ENCODE results near the gene ARHGAP24. TPM values are rescaled to one million over a fixed set of nuclear protein-coding genes. Genes with fewer than 3 reads are reported as not detected.
"Not testable (repeated sequence)": the region's sequence is repeated elsewhere in the genome, so short reads cannot be mapped to it uniquely, and the experiment has no call there.

Gene ARHGAP24
- total RNA-seq, 6 experiments from 2014 or later: 4.0 to 7.3 (median 6.1) TPM

GRCh38 chr4:85658766-85659439, 184.0 kb downstream of the ARHGAP24 start:
- no peak for ATAC-seq
- Histone ChIP-seq H3K4me3 (no peak overlapping the region), H3K9me3 (no peaks in the 10 kb centered on the region), H3K27me3 (no peaks in the 10 kb centered on the region), H3K4me1 (no peaks in the 10 kb centered on the region), H3K36me3 (no peaks in the 10 kb centered on the region), H3K27ac (no peak overlapping the region)
- 33% methylated on average over 6 of the region's 6 CpGs for WGBS (ENCODE audit: insufficient coverage, low coverage, low lambda C conversion rate, missing lambda C conversion rate)
- intact Hi-C loops (cut with DNase I): no loop called here
- TF ChIP-seq POLR2A (IDR thresholded peaks at IDR 0.05) (no peak), CTCF (IDR thresholded peaks at IDR 0.05) (no peak)
- DNase-seq: no peak

GRCh38 chr4:85659610-85660218, 184.8 kb downstream of the ARHGAP24 start:
- 19% methylated on average over 3 of the region's 3 CpGs for WGBS (ENCODE audit: insufficient coverage, low coverage, low lambda C conversion rate, missing lambda C conversion rate)
- H3K9me3 ChIP-seq: no peaks in the 10 kb centered on the region
- no peak overlapping the region for H3K27ac ChIP-seq
- DNase-seq: no peak
- TF ChIP-seq CTCF (IDR thresholded peaks at IDR 0.05) (no peak), POLR2A (IDR thresholded peaks at IDR 0.05) (no peak)
- H3K36me3 ChIP-seq: no peaks in the 10 kb centered on the region
- intact Hi-C loops (cut with DNase I): no loop called here
- no peaks in the 10 kb centered on the region for H3K27me3 ChIP-seq
- H3K4me1 ChIP-seq: no peaks in the 10 kb centered on the region
- H3K4me3 ChIP-seq: no peak overlapping the region
- peak in 1 of 4 donors; percentile 35 for ATAC-seq

- intact Hi-C loops (cut with DNase I); DNase-seq: not testable (repeated sequence)
- 93% methylated on average over 6 of the region's 8 CpGs for WGBS (ENCODE audit: insufficient coverage, low coverage, low lambda C conversion rate, missing lambda C conversion rate)
Observed at GRCh38 chr4:85666625-85667024, 191.7 kb downstream of the ARHGAP24 start.

GRCh38 chr4:85669204-85669603, 194.3 kb downstream of the ARHGAP24 start:
- intact Hi-C loops (cut with DNase I): no loop called here
- Histone ChIP-seq H3K9me3 (no peaks in the 10 kb centered on the region), H3K27ac (no peak overlapping the region), H3K27me3 (no peaks in the 10 kb centered on the region), H3K4me1 (no peaks in the 10 kb centered on the region), H3K4me3 (no peak overlapping the region), H3K36me3 (no peaks in the 10 kb centered on the region)
- DNase-seq: no peak
- 61% methylated on average over 2 of the region's 3 CpGs for WGBS (ENCODE audit: insufficient coverage, low coverage, low lambda C conversion rate, missing lambda C conversion rate)
- no peak for ATAC-seq
- TF ChIP-seq POLR2A (IDR thresholded peaks at IDR 0.05) (no peak), CTCF (IDR thresholded peaks at IDR 0.05) (no peak)

More at GRCh38 chr4:85666625-85667024, 191.7 kb downstream of the ARHGAP24 start:
- not testable (repeated sequence) for H3K36me3 ChIP-seq, H3K27ac ChIP-seq, H3K27me3 ChIP-seq, H3K9me3 ChIP-seq, ATAC-seq, H3K4me1 ChIP-seq, H3K4me3 ChIP-seq

GRCh38 chr4:85669992-85670548, 195.1 kb downstream of the ARHGAP24 start:
- Histone ChIP-seq H3K36me3 (no peaks in the 10 kb centered on the region), H3K27me3 (no peaks in the 10 kb centered on the region), H3K9me3 (no peaks in the 10 kb centered on the region), H3K4me3 (no peak overlapping the region), H3K4me1 (no peaks in the 10 kb centered on the region), H3K27ac (no peak overlapping the region)
- TF ChIP-seq CTCF (IDR thresholded peaks at IDR 0.05): no peak
- TF ChIP-seq POLR2A (IDR thresholded peaks at IDR 0.05): no peak
- DNase-seq (no peak), ATAC-seq (no peak)
- 58% methylated on average over 3 of the region's 3 CpGs for WGBS (ENCODE audit: insufficient coverage, low coverage, low lambda C conversion rate, missing lambda C conversion rate)
- intact Hi-C loops (cut with DNase I): no loop called here

Data from right lobe of liver (tissue), 6 donors.